ENCODE data around the gene FAM53A.
A peak's percentile ranks its signal among the peaks of the same experiment; 100 is the strongest.

Gene FAM53A

DNA sequence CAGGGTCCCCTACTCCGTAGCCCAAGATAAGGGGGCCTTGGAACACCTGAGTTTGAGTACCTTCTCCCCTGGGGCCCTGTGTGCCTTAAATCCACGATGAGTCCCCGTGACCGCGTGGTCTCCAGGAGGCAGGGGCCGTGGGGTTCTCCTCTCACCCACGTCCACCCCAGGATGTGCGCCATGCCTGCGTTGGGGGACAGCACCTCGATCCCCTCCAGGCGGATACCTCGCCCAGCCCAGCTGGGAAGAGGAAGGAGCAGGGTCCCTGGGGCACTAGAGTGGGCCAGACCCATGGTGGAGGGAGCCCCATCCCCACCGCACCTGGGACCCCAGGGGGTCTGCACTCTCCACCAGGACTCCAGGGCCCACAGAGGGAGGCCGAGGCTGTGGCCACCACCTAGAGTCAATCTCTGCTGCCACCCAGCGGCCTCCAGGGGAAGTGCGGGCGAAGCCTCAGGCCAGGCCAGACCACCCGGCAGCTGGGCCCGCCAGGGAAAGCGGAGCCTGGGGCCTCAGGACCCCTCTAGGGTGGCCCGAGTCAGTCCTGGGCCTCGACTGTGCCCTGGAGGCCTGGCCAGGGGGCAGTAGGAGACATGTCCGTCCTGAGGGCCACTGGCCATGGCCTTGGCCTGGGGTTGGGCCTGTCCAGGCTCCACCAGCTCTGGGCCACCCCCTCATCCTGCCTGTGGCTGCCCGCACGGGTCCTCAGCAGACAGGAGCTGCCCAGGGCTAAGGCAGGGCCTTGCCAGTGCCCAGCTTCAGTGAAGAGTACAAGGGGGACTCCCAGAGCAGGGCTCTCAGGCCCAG lies 55.0 kb downstream of the FAM53A start:
- Histone ChIP-seq H2AK5ac (ENCODE audit: low read length) (no peak overlapping the region), H2BK15ac (replicated peaks; ENCODE audit: low read depth) (no peak overlapping the region), H3K4me2 (ENCODE audit: low read length) (no peak overlapping the region), H4K5ac (ENCODE audit: low read length) (no peak overlapping the region), H3K9ac (ENCODE audit: low read length) (no peak overlapping the region), H3K79me2 (ENCODE audit: control insufficient read depth, insufficient read depth, low read length) (no peaks in the 10 kb centered on the region), H3K4ac (ENCODE audit: low read depth, low read length) (no peak overlapping the region), H3K4me3 (ENCODE audit: low read length) (no peak overlapping the region), H3K56ac (ENCODE audit: low read length) (no peak overlapping the region), H3K36me3 (ENCODE audit: control insufficient read depth, insufficient read depth, low read length) (no peaks in the 10 kb centered on the region), H3K27ac (ENCODE audit: low read depth, low read length) (no peak overlapping the region), H3K23ac (ENCODE audit: low read length) (no peak overlapping the region), H2BK5ac (ENCODE audit: low read length) (no peak overlapping the region), H3K27me3 (ENCODE audit: insufficient read depth, low read length, poor library complexity) (no peaks in the 10 kb centered on the region), H3K79me1 (ENCODE audit: low read length) (no peaks in the 10 kb centered on the region), H3K18ac (ENCODE audit: low read length) (no peak overlapping the region), H3K4me1 (ENCODE audit: control insufficient read depth, low read depth, low read length) (no peaks in the 10 kb centered on the region), H2BK120ac (ENCODE audit: low read depth, low read length) (no peak overlapping the region), H4K8ac (ENCODE audit: low read depth, low read length) (no peak overlapping the region)
- no CpG with 5 or more reads among the region's 25 CpGs for WGBS (ENCODE audit: extremely low coverage, insufficient coverage, low lambda C conversion rate)
- DNase-seq = peak; percentile 59

DNA sequence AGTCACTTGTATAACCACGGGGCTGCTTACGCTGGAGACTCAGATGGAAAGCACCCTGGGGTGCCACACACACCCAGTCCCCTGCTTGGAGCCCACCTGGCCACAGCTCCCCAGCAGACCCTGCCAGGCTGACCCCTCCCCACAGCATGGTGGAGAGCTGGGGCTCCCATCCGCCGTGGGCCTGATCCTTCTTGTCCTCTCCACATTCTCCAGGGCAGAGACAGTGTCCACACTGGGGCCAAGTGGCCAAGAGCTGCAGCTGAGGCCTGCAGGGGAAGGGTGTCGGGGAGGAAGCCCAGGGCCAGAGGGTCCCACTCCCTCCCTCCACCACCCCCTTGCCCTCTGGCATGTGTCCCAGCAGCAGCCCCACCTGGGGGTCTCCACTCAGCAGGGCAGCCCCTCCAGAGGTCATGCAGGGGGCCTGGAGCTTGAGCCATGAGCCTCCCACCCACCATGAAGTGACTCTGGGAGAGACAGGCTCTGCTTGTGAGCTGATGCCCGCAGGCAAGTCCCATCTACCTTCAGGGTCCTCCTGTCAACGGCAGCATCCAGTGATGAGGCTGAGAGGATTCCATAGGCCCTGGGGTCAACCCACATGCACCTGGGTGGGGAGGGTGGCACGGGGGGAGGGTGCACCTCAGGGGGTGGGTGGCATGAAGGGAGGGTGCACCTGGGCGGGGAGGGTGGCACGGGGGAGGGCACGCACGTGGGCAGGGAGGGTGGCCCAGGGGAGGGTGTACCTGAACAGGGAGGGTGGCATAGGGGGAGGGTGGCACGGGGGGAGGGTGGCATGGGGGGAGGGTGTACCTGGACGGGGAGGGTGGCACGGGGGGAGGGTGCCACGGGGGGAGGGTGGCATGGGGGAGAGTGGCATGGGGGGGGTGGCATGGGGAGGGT lies 56.4 kb downstream of the FAM53A start:
- H3K79me2 ChIP-seq (ENCODE audit: control insufficient read depth, insufficient read depth, low read length) = no peaks in the 10 kb centered on the region
- H3K79me1 ChIP-seq (ENCODE audit: low read length) = no peaks in the 10 kb centered on the region
- no peak overlapping the region for H3K27ac ChIP-seq (ENCODE audit: low read depth, low read length)
- H2BK5ac ChIP-seq (ENCODE audit: low read length) = no peak overlapping the region
- no CpG with 5 or more reads among the region's 16 CpGs for WGBS (ENCODE audit: extremely low coverage, insufficient coverage, low lambda C conversion rate)
- H2BK120ac ChIP-seq (ENCODE audit: low read depth, low read length) = no peak overlapping the region
- no peaks in the 10 kb centered on the region for H3K27me3 ChIP-seq (ENCODE audit: insufficient read depth, low read length, poor library complexity)
- H3K56ac ChIP-seq (ENCODE audit: low read length) = no peak overlapping the region
- H3K9ac ChIP-seq (ENCODE audit: low read length) = no peak overlapping the region
- H3K18ac ChIP-seq (ENCODE audit: low read length) = no peak overlapping the region
- no peak overlapping the region for H2BK15ac ChIP-seq (replicated peaks; ENCODE audit: low read depth)
- no peaks in the 10 kb centered on the region for H3K36me3 ChIP-seq (ENCODE audit: control insufficient read depth, insufficient read depth, low read length)
- H3K4me1 ChIP-seq (ENCODE audit: control insufficient read depth, low read depth, low read length) = no peaks in the 10 kb centered on the region
- no peak for DNase-seq
- H4K5ac ChIP-seq (ENCODE audit: low read length) = no peak overlapping the region
- H4K8ac ChIP-seq (ENCODE audit: low read depth, low read length) = no peak overlapping the region
- H3K23ac ChIP-seq (ENCODE audit: low read length) = no peak overlapping the region
- H3K4me3 ChIP-seq (ENCODE audit: low read length) = no peak overlapping the region
- no peak overlapping the region for H3K4me2 ChIP-seq (ENCODE audit: low read length)
- H3K4ac ChIP-seq (ENCODE audit: low read depth, low read length) = no peak overlapping the region
- no peak overlapping the region for H2AK5ac ChIP-seq (ENCODE audit: low read length)

DNA sequence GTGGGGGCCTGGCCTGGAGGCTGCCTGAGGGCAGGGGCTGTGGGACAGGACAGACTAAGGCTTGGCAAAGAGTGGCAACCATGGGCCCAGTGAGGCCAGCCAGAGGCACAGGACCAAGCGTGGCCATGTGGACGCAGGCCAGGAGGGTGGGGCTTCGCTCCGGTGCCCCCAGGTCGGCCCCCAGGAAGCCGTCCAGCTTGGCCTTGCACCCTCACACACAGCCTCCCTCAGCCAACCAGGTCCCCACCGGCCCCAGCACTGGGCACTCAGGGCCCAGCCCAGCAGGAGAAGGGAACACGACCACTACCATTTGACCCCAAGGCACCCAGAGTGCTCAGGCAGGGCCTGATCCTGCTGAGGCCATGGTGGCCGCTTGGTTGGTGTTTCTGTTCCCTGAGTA lies 57.2 kb downstream of the FAM53A start:
- no peak overlapping the region for H3K4ac ChIP-seq (ENCODE audit: low read depth, low read length)
- H3K27me3 ChIP-seq (ENCODE audit: insufficient read depth, low read length, poor library complexity) = no peaks in the 10 kb centered on the region
- H2BK5ac ChIP-seq (ENCODE audit: low read length) = no peak overlapping the region
- no peak overlapping the region for H3K18ac ChIP-seq (ENCODE audit: low read length)
- H3K27ac ChIP-seq (ENCODE audit: low read depth, low read length) = no peak overlapping the region
- H3K9ac ChIP-seq (ENCODE audit: low read length) = no peak overlapping the region
- H2AK5ac ChIP-seq (ENCODE audit: low read length) = no peak overlapping the region
- H3K23ac ChIP-seq (ENCODE audit: low read length) = no peak overlapping the region
- H3K4me1 ChIP-seq (ENCODE audit: control insufficient read depth, low read depth, low read length) = no peaks in the 10 kb centered on the region
- H3K4me2 ChIP-seq (ENCODE audit: low read length) = no peak overlapping the region
- no peaks in the 10 kb centered on the region for H3K79me1 ChIP-seq (ENCODE audit: low read length)
- no peaks in the 10 kb centered on the region for H3K79me2 ChIP-seq (ENCODE audit: control insufficient read depth, insufficient read depth, low read length)
- no CpG with 5 or more reads among the region's 9 CpGs for WGBS (ENCODE audit: extremely low coverage, insufficient coverage, low lambda C conversion rate)
- H3K36me3 ChIP-seq (ENCODE audit: control insufficient read depth, insufficient read depth, low read length) = no peaks in the 10 kb centered on the region
- H3K56ac ChIP-seq (ENCODE audit: low read length) = no peak overlapping the region
- H2BK120ac ChIP-seq (ENCODE audit: low read depth, low read length) = no peak overlapping the region
- DNase-seq = no peak
- no peak overlapping the region for H4K8ac ChIP-seq (ENCODE audit: low read depth, low read length)
- H3K4me3 ChIP-seq (ENCODE audit: low read length) = no peak overlapping the region
- no peak overlapping the region for H4K5ac ChIP-seq (ENCODE audit: low read length)
- no peak overlapping the region for H2BK15ac ChIP-seq (replicated peaks; ENCODE audit: low read depth)

DNA sequence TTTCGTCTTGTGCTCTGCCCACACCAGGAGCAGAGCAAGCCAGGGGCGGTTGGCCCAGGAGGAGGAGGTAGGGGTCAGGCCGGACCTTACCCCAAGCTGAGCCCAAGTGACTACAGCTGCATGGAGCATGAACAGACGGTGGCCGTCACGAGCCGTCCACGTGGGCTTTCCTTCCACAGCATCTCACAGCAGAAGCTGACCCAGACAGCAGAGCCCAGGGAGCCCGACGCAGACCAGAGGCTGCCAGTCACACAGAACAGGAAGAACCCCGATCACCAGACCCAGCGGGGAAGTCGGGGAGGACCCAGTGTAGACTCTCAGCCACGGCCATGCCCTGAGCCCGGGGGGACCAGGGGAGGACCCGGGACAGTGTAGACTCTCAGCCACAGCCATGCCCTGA lies 58.0 kb downstream of the FAM53A start:
- H2BK15ac ChIP-seq (replicated peaks; ENCODE audit: low read depth) = no peak overlapping the region
- H3K36me3 ChIP-seq (ENCODE audit: control insufficient read depth, insufficient read depth, low read length) = no peaks in the 10 kb centered on the region
- no CpG with 5 or more reads among the region's 16 CpGs for WGBS (ENCODE audit: extremely low coverage, insufficient coverage, low lambda C conversion rate)
- no peaks in the 10 kb centered on the region for H3K27me3 ChIP-seq (ENCODE audit: insufficient read depth, low read length, poor library complexity)
- H3K79me2 ChIP-seq (ENCODE audit: control insufficient read depth, insufficient read depth, low read length) = no peaks in the 10 kb centered on the region
- H4K5ac ChIP-seq (ENCODE audit: low read length) = no peak overlapping the region
- no peak overlapping the region for H3K27ac ChIP-seq (ENCODE audit: low read depth, low read length)
- no peak overlapping the region for H2BK5ac ChIP-seq (ENCODE audit: low read length)
- no peaks in the 10 kb centered on the region for H3K4me1 ChIP-seq (ENCODE audit: control insufficient read depth, low read depth, low read length)
- H3K4me3 ChIP-seq (ENCODE audit: low read length) = no peak overlapping the region
- no peak for DNase-seq
- no peak overlapping the region for H3K18ac ChIP-seq (ENCODE audit: low read length)
- no peak overlapping the region for H3K4me2 ChIP-seq (ENCODE audit: low read length)
- H3K9ac ChIP-seq (ENCODE audit: low read length) = no peak overlapping the region
- no peak overlapping the region for H2AK5ac ChIP-seq (ENCODE audit: low read length)
- no peak overlapping the region for H2BK120ac ChIP-seq (ENCODE audit: low read depth, low read length)
- H3K79me1 ChIP-seq (ENCODE audit: low read length) = no peaks in the 10 kb centered on the region
- H4K8ac ChIP-seq (ENCODE audit: low read depth, low read length) = no peak overlapping the region
- H3K23ac ChIP-seq (ENCODE audit: low read length) = no peak overlapping the region
- H3K56ac ChIP-seq (ENCODE audit: low read length) = no peak overlapping the region
- no peak overlapping the region for H3K4ac ChIP-seq (ENCODE audit: low read depth, low read length)

DNA sequence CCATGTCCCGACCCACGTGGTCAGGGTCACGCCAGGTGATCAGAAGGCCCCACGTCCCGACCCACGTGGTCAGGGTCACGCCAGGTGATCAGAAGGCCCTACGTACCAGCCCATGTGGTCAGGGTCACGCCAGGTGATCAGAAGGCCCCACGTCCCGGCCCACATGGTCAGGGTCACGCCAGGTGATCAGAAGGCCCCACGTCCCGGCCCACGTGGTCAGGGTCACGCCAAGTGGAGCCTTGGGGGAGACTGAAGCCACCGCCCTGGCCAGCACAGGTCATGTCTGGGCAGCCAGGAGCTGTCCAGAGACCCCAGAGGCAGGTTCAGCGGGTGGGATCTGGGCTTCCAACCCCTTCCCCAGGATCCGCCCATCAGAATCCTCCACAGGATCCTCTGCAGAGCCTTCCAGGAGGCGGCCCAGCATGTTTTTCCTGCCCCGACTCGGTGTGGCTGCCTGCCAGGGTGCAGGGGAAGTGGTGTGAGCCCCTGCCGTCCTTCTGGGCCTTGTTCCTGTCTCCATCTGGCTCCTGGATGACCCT lies 58.4 kb downstream of the FAM53A start:
- H3K4me2 ChIP-seq (ENCODE audit: low read length) = no peak overlapping the region
- H4K8ac ChIP-seq (ENCODE audit: low read depth, low read length) = no peak overlapping the region
- no peaks in the 10 kb centered on the region for H3K79me1 ChIP-seq (ENCODE audit: low read length)
- H3K4me1 ChIP-seq (ENCODE audit: control insufficient read depth, low read depth, low read length) = no peaks in the 10 kb centered on the region
- DNase-seq = no peak
- H3K18ac ChIP-seq (ENCODE audit: low read length) = no peak overlapping the region
- no CpG with 5 or more reads among the region's 23 CpGs for WGBS (ENCODE audit: extremely low coverage, insufficient coverage, low lambda C conversion rate)
- H3K36me3 ChIP-seq (ENCODE audit: control insufficient read depth, insufficient read depth, low read length) = no peaks in the 10 kb centered on the region
- no peaks in the 10 kb centered on the region for H3K27me3 ChIP-seq (ENCODE audit: insufficient read depth, low read length, poor library complexity)
- no peak overlapping the region for H3K23ac ChIP-seq (ENCODE audit: low read length)
- H2BK5ac ChIP-seq (ENCODE audit: low read length) = no peak overlapping the region
- no peak overlapping the region for H2BK120ac ChIP-seq (ENCODE audit: low read depth, low read length)
- H3K79me2 ChIP-seq (ENCODE audit: control insufficient read depth, insufficient read depth, low read length) = no peaks in the 10 kb centered on the region
- no peak overlapping the region for H4K5ac ChIP-seq (ENCODE audit: low read length)
- no peak overlapping the region for H3K4me3 ChIP-seq (ENCODE audit: low read length)
- H3K27ac ChIP-seq (ENCODE audit: low read depth, low read length) = no peak overlapping the region
- H3K56ac ChIP-seq (ENCODE audit: low read length) = no peak overlapping the region
- no peak overlapping the region for H3K9ac ChIP-seq (ENCODE audit: low read length)
- H2AK5ac ChIP-seq (ENCODE audit: low read length) = no peak overlapping the region
- H3K4ac ChIP-seq (ENCODE audit: low read depth, low read length) = no peak overlapping the region
- no peak overlapping the region for H2BK15ac ChIP-seq (replicated peaks; ENCODE audit: low read depth)

All from mesendoderm (in vitro differentiated cells).